Measurements from ENCODE around the gene ZNF285. TPM values are rescaled to one million over a fixed set of nuclear protein-coding genes. Genes with fewer than 3 reads are reported as not detected.
"Not testable (repeated sequence)": the region's sequence is repeated elsewhere in the genome, so short reads cannot be mapped to it uniquely, and the experiment has no call there.

ZNF285 gene
- total RNA-seq, 3 donors from 2014 or later: 0.19 to 0.35 (median 0.29) TPM

- DNase-seq: no peak
- H3K4me3 Mint-ChIP-seq: no peak overlapping the region
- H3K36me3 Mint-ChIP-seq (ENCODE audit: insufficient read depth): no peaks in the 10 kb centered on the region
- peaks cover 38% of the 10 kb centered on the region for H3K9me3 Mint-ChIP-seq
- H3K4me1 Mint-ChIP-seq (ENCODE audit: low read depth): no peaks in the 10 kb centered on the region
- ATAC-seq: no peak
- no peaks in the 10 kb centered on the region for H3K27me3 Mint-ChIP-seq (ENCODE audit: low read depth)
These were observed 57.2 kb downstream of the ZNF285 start for GRCh38 chr19:44344255-44344654.

- DNase-seq (no peak), ATAC-seq (no peak)
- H3K9me3 Mint-ChIP-seq: peaks cover 34% of the 10 kb centered on the region
- H3K27me3 Mint-ChIP-seq (ENCODE audit: low read depth): no peaks in the 10 kb centered on the region
- H3K4me3 Mint-ChIP-seq: no peak overlapping the region
- no peaks in the 10 kb centered on the region for H3K4me1 Mint-ChIP-seq (ENCODE audit: low read depth)
- H3K36me3 Mint-ChIP-seq (ENCODE audit: insufficient read depth): no peaks in the 10 kb centered on the region
These were observed 59.6 kb downstream of the ZNF285 start for GRCh38 chr19:44341794-44342193.

GRCh38 chr19:44334639-44335038 is 66.8 kb downstream of the ZNF285 start:
- not testable (repeated sequence) for ATAC-seq

More at GRCh38 chr19:44334639-44335038, 66.8 kb downstream of the ZNF285 start:
- Mint-ChIP-seq H3K9me3 (peaks cover 68% of the 10 kb centered on the region), H3K36me3 (ENCODE audit: insufficient read depth) (peaks cover 17% of the 10 kb centered on the region)
- not testable (repeated sequence) for H3K4me3 Mint-ChIP-seq; DNase-seq; H3K27me3 Mint-ChIP-seq (ENCODE audit: low read depth); H3K4me1 Mint-ChIP-seq (ENCODE audit: low read depth)

Other genes starting within 250 kb of the ZNF285 start
- 1 to 10 TPM; 5.2 to 9.7 (median 5.7) TPM for gene ZNF226, start 236.5 kb downstream of the ZNF285 start, total RNA-seq
- gene ZNF227, start 189.1 kb downstream of the ZNF285 start, total RNA-seq: 10 to 100 TPM; 12.5 to 15.3 (median 12.8) TPM
- not detected for gene ZNF233, start 141.7 kb downstream of the ZNF285 start, total RNA-seq
- 1 to 10 TPM in 2 of 3 donors, under 1 TPM in 1; 0.99 to 2.4 (median 1.6) TPM for gene ZNF235, start 96.6 kb downstream of the ZNF285 start, total RNA-seq
- under 1 TPM in 1 of 3 donors, not detected in 2; 0.53 TPM for gene ZNF112, start 44.9 kb downstream of the ZNF285 start, total RNA-seq
- gene ZNF229, start 46.9 kb upstream of the ZNF285 start, total RNA-seq: under 1 TPM; 0.76 to 0.99 (median 0.95) TPM
- 1 to 10 TPM; 6.5 to 9.3 (median 7.4) TPM for gene ZNF180, start 98.9 kb upstream of the ZNF285 start, total RNA-seq
- not detected for gene CEACAM20, start 128.1 kb upstream of the ZNF285 start, total RNA-seq
- gene IGSF23, start 212.0 kb upstream of the ZNF285 start, total RNA-seq: not detected
- gene PVR, start 242.3 kb upstream of the ZNF285 start, total RNA-seq: 10 to 100 TPM in 1 of 3 donors, 1 to 10 TPM in 2; 8.5 to 13.9 (median 9.9) TPM

Data from activated T-cell treated with anti-CD3 and anti-CD28 coated beads, Interleukin-2, amount 50 U/mL, for 4 hours (primary cell).